SK-N-MC (cell line): ENCODE data around the gene SMO.

Experiments used
- EZH2 ChIP-seq: fragments of 200-600 bp; sonication (generic); IDR thresholded peaks from one replicate; pipeline ENCODE4 v1.6.1; 2017; ENCODE audit warnings: antibody characterized with exemption
- POLR2AphosphoS5 ChIP-seq: IDR thresholded peaks from 2 replicates; pipeline ENCODE4 v1.6.1; 2012; ENCODE audit warnings: mild to moderate bottlenecking, low read depth, low read length, borderline replicate concordance

DNA sequence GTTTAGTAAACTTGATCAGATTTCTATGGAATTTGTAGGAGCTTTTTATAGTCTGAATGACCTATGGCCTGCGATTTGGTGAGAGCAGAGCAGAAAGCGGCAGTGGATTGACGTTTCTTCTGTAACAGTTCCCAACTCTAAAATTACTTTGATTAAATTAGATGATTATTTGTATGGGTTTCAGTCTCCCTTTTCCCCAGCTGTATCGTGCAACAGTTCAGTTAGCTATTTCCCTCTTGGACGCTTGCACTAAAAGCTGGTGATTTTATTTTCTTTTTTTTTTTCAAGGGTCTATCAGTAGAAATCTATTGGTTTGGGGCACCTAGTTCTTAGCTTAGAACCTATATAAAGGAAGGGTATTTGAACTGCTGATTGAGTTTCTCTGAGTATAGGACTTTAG, 43.2 kb downstream of the SMO start:
- TF ChIP-seq POLR2AphosphoS5 (no peak), EZH2 (no peak)
